COLO829 (cell line): ENCODE results near the gene HIVEP3.

Experiments used
- DNase-seq: peaks from one replicate; pipeline ENCODE4 v3.0.0; 2012; ENCODE audit warnings: low spot score

HIVEP3 gene

DNA sequence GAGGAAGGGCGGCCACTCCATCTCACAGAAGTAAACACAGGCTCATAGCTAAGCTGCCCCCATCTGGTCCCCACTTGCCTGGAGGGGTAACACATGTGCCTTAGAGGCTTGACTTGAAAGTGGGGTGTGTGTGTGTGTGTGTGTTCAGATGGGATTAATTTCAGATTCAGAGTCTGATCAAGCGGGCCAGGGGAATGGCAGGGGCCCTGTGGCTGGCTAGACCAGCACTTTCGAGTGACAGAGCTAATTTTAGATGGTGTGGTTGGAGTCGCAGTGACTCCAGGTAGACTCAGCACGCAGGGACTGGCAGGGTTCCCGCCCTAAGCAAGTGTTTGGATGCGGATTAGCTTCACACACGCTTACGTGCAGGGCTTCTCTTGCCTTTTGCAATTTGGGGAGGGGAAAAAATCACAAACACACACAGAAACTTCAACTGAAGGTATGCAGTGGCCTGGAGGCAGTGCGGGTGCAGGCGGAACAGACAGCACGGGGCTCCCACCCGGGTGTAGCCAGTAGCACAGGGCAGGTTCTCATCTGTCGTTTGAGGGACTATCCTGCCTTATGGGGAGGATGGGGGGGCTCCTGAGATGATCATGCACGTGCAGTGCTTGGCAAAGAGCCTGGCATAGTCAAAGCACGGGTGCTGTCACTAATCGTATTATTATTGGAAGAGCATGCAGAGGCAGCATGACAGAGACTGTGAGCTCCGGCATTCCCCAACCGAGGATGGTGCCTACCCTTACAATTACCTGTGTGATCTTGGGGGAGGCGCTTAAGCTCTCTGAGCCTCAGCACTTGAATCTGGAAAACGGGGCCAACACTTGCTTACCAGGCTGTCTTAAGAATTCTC lies 435.5 kb downstream of the HIVEP3 start:
- no peak for DNase-seq

- DNase-seq, result no peak
These were observed 436.5 kb downstream of the HIVEP3 start for GRCh38 chr1:41482001-41482765.

DNA sequence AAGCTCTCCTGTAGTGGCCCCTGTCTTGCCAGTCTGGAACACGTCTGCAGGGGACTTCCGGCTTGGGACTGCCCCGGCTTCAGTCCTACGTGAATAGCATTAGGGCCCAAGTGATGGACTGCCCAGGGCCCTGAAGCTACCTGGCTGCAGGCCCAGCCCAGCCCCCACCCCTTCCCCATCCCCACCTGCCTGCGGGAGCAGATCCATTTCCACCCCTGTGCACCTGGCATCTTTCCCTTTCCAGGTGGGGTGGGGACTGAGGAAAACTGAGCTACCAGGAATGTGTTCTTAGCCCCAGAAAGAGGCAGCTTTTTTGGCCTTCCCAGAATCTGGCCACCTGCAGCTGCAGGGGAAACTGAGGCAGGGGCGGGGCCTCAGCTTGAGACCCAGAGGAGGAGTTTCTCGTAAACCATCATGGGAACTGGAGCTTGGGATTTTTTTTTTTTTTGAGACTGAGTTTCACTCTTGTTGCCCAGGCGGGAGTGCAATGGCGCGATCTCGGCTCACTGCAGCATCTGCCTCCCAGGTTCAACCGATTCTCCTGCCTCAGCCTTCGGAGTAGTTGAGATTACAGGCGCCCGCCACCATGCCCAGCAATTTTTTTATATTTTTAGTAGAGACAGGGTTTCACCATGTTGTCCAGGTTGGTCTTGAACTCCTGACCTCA lies 437.5 kb downstream of the HIVEP3 start:
- DNase-seq, result no peak

DNA sequence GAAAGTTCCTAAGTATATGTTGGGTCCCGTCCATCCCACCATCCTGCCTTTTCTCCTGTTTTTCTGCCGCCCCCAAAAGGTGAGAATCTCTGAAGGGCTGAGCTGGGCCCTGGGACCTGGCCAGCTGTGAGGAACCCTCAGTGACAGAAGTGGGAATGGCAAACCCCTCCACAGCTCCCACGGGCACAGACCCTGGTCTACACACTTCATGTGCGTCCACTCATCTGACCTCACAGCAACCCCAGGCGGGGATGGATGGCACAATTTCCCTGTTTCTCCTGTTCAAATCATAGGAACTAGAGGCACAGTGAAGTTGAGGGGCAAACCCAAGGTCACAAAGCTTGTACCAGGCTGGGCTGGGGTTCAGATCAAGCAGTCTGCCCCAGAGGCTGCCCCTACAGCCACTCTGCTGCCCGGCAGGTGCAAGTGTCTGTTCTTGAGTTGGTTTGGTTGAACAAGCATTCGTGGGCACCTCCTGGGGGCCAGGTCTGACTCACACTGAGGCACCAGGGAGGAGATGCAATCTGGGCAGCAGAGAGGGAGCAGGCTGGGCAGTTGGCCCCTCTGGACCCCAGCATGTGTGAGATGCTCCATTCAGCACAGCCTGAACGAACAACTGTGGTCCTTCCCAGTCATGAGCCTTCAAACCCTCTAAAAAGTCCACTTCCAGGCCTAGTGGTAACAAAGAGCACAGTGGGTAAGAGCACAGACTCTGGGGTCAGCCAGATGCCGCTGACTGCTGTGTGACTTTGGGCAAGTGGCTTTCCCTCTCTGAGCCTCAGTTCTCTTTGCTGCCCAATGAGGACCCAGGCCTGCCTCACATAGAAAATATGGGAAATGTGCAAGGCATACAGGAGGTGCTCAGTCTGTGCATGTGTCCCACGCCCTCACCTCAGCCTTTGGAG lies 438.3 kb downstream of the HIVEP3 start:
- DNase-seq, result no peak

DNA sequence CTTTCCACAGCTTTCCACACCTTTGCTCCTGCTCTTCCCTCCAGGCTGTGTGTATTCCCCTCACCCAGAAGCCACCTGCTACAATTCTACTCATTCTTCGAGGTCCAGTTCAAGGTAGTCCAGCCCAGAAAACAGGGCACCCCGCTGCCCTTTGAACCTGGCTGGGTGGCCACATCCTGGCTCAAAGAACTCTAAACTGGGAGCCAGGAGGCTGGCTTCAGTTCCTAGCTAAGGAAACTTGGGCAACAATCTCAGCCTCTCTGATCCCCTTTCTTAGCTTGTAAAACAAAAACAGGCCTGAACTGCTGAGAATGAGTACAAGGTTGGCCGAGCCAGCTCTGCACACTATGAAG lies 438.9 kb downstream of the HIVEP3 start:
- no peak for DNase-seq

DNA sequence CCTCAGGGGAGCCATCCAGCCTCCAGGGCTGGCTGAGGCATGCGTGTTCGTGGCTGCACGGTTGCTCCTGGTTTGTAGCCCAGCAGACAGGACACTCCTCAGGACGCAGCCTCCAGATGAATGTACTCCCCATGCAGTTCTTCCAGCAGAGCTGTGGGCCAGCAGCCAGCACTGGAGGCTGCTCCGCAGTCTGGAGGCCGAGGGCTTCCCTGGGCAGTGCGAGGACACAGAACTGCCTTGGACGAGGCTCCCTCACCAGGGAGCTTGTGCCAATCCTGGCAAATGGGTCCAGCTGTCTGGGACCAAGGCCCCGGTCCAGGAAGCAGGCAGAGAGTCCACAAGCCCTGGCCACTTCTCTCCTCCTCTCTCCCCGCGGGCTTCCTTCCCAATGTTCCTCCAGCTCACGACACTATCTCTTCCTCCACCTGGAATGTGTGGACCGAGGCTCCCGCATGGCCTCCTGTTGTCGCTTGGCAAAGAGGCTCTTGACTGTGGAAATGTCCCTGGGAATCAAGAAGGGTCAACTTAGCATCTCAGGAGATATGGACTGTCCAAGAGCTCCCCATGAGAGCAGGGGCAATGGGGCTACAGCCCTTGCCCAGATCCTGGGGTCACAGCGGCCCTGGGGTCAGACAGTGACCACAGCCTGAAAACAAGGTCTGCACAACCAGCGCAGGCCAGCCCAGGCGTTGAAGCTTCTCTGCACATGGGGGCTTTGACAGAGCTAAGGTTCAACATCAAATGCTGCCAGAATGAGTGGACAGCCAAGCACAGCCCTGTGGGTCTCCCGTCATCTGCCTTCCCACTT lies 439.5 kb downstream of the HIVEP3 start:
- DNase-seq, result no peak

DNA sequence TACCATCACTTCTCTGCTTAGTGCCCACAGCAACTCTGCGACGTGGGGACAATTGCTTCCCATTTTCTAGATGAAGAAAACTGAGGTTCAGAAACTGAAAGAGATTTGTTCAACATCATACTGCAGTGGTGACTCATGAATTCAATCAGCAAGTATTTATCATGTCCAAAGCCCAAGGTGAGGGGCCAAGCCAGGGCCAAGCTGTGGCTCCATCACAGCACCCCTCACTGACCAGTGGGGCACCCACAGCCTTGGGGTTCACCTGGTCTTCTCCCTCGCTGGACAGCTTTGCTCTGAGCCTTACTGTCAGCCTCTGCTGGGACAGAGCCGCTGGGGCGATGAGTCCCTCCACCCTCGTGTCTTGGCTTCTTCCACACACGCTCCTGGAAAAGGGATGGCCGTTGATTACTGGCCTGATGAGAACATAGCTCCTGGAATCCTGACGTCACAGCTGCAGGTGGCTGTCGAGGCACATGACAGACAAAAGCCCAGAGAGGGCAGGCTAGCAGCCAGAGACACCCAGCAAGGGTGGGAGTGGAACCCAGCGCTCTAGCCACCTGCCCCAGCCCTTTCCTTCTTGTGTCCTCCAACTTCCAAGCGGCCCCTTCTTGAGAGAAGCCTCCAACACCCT lies 440.5 kb downstream of the HIVEP3 start:
- DNase-seq, result no peak

DNA sequence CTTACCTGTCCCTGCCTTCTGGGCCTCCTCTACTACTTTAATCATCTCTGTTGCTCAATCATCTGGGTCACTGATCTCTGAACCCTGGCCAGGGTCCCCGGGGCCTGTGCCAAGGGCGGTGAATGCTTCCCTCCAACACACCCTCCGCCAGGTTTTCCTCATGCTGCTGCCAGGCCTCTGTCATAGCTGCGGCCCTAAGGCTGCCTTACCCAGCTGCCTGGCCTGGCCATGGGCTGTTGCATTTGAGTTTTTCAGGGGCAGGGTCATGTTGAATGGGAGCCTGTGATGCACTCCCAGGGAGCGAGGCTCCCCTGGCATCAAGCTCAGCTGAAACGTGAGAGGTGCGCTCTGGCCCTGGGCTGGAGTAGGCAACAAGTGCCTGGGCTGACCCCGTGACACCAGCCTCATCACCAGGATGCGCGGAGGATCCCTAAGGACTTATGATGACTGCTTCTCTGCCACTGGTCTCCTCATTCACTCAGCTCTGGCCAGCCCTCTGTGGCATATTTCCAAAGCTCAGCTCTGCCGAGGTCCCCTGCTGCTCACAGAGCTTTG lies 441.8 kb downstream of the HIVEP3 start:
- no peak for DNase-seq

GRCh38 chr1:41475859-41476567 lies 442.7 kb downstream of the HIVEP3 start:
- no peak for DNase-seq

GRCh38 chr1:41475346-41475745 lies 443.4 kb downstream of the HIVEP3 start:
- DNase-seq, result no peak

- DNase-seq, result no peak
These were observed 444.0 kb downstream of the HIVEP3 start for GRCh38 chr1:41474490-41475271.

- DNase-seq, result no peak
These were observed 444.9 kb downstream of the HIVEP3 start for GRCh38 chr1:41473738-41474362.

- DNase-seq, result no peak
These were observed 447.1 kb downstream of the HIVEP3 start for GRCh38 chr1:41471658-41472057.

GRCh38 chr1:41469706-41470105 lies 449.0 kb downstream of the HIVEP3 start:
- DNase-seq, result no peak

- DNase-seq, result no peak
These were observed 450.5 kb downstream of the HIVEP3 start for GRCh38 chr1:41468122-41468762.

GRCh38 chr1:41467673-41468072 lies 451.0 kb downstream of the HIVEP3 start:
- DNase-seq, result no peak

GRCh38 chr1:41466146-41466545 lies 452.6 kb downstream of the HIVEP3 start:
- DNase-seq, result no peak

DNA sequence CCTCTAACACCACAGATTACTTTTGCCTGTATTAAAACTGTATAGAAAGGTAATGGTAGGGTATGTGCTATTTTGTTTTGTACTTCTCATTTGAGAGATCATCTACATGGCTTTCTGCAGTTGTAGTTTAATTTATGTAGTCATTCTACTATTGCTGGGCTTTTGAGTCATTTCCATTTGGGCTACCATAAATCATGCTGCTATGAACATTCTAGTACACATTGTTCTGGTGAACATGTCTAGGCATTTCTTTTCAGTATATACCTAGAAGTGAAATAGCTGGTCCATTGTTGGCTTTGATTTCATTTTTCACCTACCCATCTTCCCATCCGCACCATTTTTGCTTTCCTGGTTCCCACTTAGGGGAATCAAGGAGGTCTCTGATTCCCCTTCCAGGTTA lies 453.0 kb downstream of the HIVEP3 start:
- DNase-seq, result no peak
